GM18505 (cell line): Measurements from ENCODE around the gene HYLS1.

ENCODE experiments used
- ATAC-seq: cut with Tn5 transposase; IDR thresholded peaks from one replicate; pipeline ENCODE4 v1.9.1; 2021; ENCODE audit not compliant: unreplicated experiment
- POLR2A ChIP-seq: IDR thresholded peaks from 4 replicates; pipeline ENCODE4 v1.6.1; 2011; ENCODE audit warnings: borderline replicate concordance; ENCODE audit not compliant: insufficient read depth, insufficient read length; ENCODE audit errors: extremely low read depth

Gene HYLS1

GRCh38 chr11:125945797-125946520 is 58.5 kb downstream of the HYLS1 start, which contains the start of gene VSIG10L2:
TSS of gene VSIG10L2 (plus strand) at chr11:125946044. CDS start at chr11:125946056, 12 bp downstream.
- no peak for TF ChIP-seq POLR2A
- ATAC-seq, result no peak

GRCh38 chr11:125946712-125947418 is 59.4 kb downstream of the HYLS1 start:
- no peak for ATAC-seq
- no peak for TF ChIP-seq POLR2A

GRCh38 chr11:125947419-125948277 is 60.2 kb downstream of the HYLS1 start:
- ATAC-seq, result no peak
- TF ChIP-seq POLR2A, result no peak

- no peak for TF ChIP-seq POLR2A
Observed at GRCh38 chr11:125948278-125949051, 61.0 kb downstream of the HYLS1 start.

GRCh38 chr11:125949271-125950177 is 62.1 kb downstream of the HYLS1 start:
- no peak for TF ChIP-seq POLR2A
- no peak for ATAC-seq

More at GRCh38 chr11:125948278-125949051, 61.0 kb downstream of the HYLS1 start:
- ATAC-seq, result no peak

GRCh38 chr11:125950178-125950490 is 62.7 kb downstream of the HYLS1 start:
- TF ChIP-seq POLR2A, result no peak
- no peak for ATAC-seq
